Gastrocnemius medialis (tissue), 4 donors: ENCODE measurements around the gene ADCY4.

Experiments used
- CTCF ChIP-seq, 5 experiments: fragments of 450-650 bp in 3 of 5; fragments of 200-600 bp in 2 of 5; sonication (generic) in 2 of 5; IDR thresholded peaks in 4 of 5; conservative IDR thresholded peaks in 1 of 5; 1 replicate in 4 of 5; 2 replicates in 1 of 5; pipeline ENCODE4 v1.5.1; 2016 to 2019; ENCODE audit warnings: antibody characterized with exemption in 5 of 5, mild to moderate bottlenecking in 3 of 5, moderate library complexity in 3 of 5
- POLR2A ChIP-seq, 2 donors: fragments of 450-650 bp; IDR thresholded peaks; one replicate each; pipeline ENCODE4 v1.6.1; 2017; ENCODE audit warnings: antibody characterized with exemption in 2 of 2, mild to moderate bottlenecking in 2 of 2, moderate library complexity in 2 of 2

DNA sequence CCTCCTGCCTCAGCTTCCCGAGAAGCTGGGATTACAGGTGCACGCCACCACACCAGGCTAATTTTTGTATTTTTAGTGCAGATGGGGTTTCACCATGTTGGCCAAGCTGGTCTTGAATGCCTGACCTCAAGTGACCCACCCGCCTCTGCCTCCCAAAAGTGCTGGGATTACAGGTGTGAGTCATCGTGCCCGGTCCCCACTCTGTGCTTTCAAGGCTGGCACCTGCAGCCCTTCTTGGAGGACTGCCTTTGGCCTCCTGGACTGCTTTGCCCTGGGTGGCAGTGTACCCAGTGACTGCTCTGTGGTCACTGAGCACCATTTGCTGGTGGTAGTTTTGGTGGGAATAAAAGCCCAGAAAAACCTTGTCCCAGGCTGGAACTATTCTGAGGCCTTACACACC, 47.9 kb downstream of the ADCY4 start:
- TF ChIP-seq CTCF (IDR thresholded peaks at IDR 0.05 in 4 of 5, conservative IDR thresholded peaks at IDR 0.05 in 1 of 5), result no peak
- TF ChIP-seq POLR2A (IDR thresholded peaks at IDR 0.05), result no peak
